ENCODE data around the gene DNM3. TPM values are rescaled to one million over a fixed set of nuclear protein-coding genes. Genes with fewer than 3 reads are reported as not detected.

Gene DNM3
- total RNA-seq, 1 experiment from 2014 or later: 2.7 TPM

GRCh38 chr1:171935086-171935485 is 93.8 kb downstream of the DNM3 start:
- no peak overlapping the region for H3K14ac ChIP-seq (ENCODE audit: insufficient read depth, low read length)
- peaks cover 4% of the 10 kb centered on the region; the same call in 1 of the 2 replicates for H3K4me1 ChIP-seq (ENCODE audit: insufficient read depth, low read length)
- no CpG with 5 or more reads among the region's 4 CpGs for WGBS (ENCODE audit: extremely low coverage, insufficient read length, low lambda C conversion rate)
- H2BK5ac ChIP-seq (ENCODE audit: insufficient read length, low read length): no peak overlapping the region
- no peak overlapping the region for H4K91ac ChIP-seq (ENCODE audit: insufficient read length, low read depth, low read length)
- H4K8ac ChIP-seq (replicated peaks; ENCODE audit: insufficient read length, low read depth, low read length): no peak overlapping the region
- no peak overlapping the region for H3K9ac ChIP-seq (ENCODE audit: extremely low read depth, insufficient read length, low read length)
- H3K36me3 Mint-ChIP-seq (ENCODE audit: insufficient read depth in 1 of 3, low read depth in 3 of 3): no peaks in the 10 kb centered on the region
- H3K79me1 ChIP-seq (ENCODE audit: insufficient read depth, low read depth, low read length, poor library complexity, severe bottlenecking): no peaks in the 10 kb centered on the region
- no peak overlapping the region for H2AFZ ChIP-seq (ENCODE audit: low read length)
- H2BK15ac ChIP-seq (ENCODE audit: low read depth, low read length): no peak overlapping the region
- no peak overlapping the region for H3K56ac ChIP-seq (ENCODE audit: insufficient read length, low read depth, low read length)
- no peak overlapping the region for H4K5ac ChIP-seq (ENCODE audit: insufficient read length, low read depth, low read length)
- no peak overlapping the region for H3K27ac Mint-ChIP-seq
- no peaks in the 10 kb centered on the region for H3K23me2 ChIP-seq (ENCODE audit: insufficient read length, low read depth, low read length, poor library complexity, severe bottlenecking)
- no peak overlapping the region for H2BK20ac ChIP-seq (ENCODE audit: low read depth, low read length, poor library complexity, severe bottlenecking)
- H3K9me3 ChIP-seq (ENCODE audit: control insufficient read depth, low read depth, low read length): no peaks in the 10 kb centered on the region
- H3K4me1 Mint-ChIP-seq: peaks cover 39 to 46% of the 10 kb centered on the region in 2 experiments
- no peaks in the 10 kb centered on the region for H3K79me2 ChIP-seq (ENCODE audit: insufficient read depth, low read length)
- no peak overlapping the region for H2BK120ac ChIP-seq (ENCODE audit: low read depth, low read length, poor library complexity, severe bottlenecking)
- no peaks in the 10 kb centered on the region for H3K9me3 Mint-ChIP-seq
- no peaks in the 10 kb centered on the region for H3K27me3 ChIP-seq (ENCODE audit: insufficient read depth, low read length)
- H3K4me3 Mint-ChIP-seq: no peak overlapping the region; a peak in 1 of 5 replicates
- no peak overlapping the region for H3K23ac ChIP-seq (ENCODE audit: insufficient read length, low read depth, low read length)
- no peak overlapping the region for H3K18ac ChIP-seq (ENCODE audit: insufficient read length, low read depth, low read length)
- no peak overlapping the region for H3K4ac ChIP-seq (ENCODE audit: low read depth, low read length)
- H2AK5ac ChIP-seq (ENCODE audit: insufficient read length, low read length): no peak overlapping the region
- H3K4me2 ChIP-seq (ENCODE audit: insufficient read depth, insufficient read length, low read length): no peak overlapping the region
- H2BK12ac ChIP-seq (ENCODE audit: insufficient read length, low read depth, low read length): no peak overlapping the region
- H4K20me1 ChIP-seq (ENCODE audit: control insufficient read depth, insufficient read depth, insufficient read length): no peaks in the 10 kb centered on the region
- H3T11ph ChIP-seq (ENCODE audit: low read length): no peak overlapping the region
- TF ChIP-seq, protein P1, sequence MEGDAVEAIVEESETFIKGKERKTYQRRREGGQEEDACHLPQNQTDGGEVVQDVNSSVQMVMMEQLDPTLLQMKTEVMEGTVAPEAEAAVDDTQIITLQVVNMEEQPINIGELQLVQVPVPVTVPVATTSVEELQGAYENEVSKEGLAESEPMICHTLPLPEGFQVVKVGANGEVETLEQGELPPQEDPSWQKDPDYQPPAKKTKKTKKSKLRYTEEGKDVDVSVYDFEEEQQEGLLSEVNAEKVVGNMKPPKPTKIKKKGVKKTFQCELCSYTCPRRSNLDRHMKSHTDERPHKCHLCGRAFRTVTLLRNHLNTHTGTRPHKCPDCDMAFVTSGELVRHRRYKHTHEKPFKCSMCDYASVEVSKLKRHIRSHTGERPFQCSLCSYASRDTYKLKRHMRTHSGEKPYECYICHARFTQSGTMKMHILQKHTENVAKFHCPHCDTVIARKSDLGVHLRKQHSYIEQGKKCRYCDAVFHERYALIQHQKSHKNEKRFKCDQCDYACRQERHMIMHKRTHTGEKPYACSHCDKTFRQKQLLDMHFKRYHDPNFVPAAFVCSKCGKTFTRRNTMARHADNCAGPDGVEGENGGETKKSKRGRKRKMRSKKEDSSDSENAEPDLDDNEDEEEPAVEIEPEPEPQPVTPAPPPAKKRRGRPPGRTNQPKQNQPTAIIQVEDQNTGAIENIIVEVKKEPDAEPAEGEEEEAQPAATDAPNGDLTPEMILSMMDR (conservative IDR thresholded peaks at IDR 0.05): no peak
- no peak for DNase-seq
- H3K27me3 Mint-ChIP-seq (ENCODE audit: low read depth): no peaks in the 10 kb centered on the region
- no peak overlapping the region for H3K27ac ChIP-seq (ENCODE audit: insufficient read length, low read depth, low read length)
